Vagina (tissue), 2 donors: ENCODE measurements around the gene ADAM29.

Source experiments
- CTCF ChIP-seq, 3 experiments: fragments of 450-650 bp in 2 of 3; fragments of 200-600 bp in 1 of 3; sonication (generic) in 1 of 3; IDR thresholded peaks; one replicate each; pipeline ENCODE4 v1.5.1; 2017 to 2019; ENCODE audit warnings: antibody characterized with exemption in 3 of 3, mild to moderate bottlenecking in 2 of 3, moderate library complexity in 2 of 3
- POLR2A ChIP-seq, 2 donors: fragments of 450-650 bp; IDR thresholded peaks; one replicate each; pipeline ENCODE4 v1.6.1; 2017; ENCODE audit warnings: antibody characterized with exemption in 2 of 2, mild to moderate bottlenecking in 2 of 2, moderate library complexity in 2 of 2

- TF ChIP-seq CTCF (IDR thresholded peaks at IDR 0.05) = no peak
- TF ChIP-seq POLR2A (IDR thresholded peaks at IDR 0.05) = no peak
Measured at GRCh38 chr4:174871407-174871806, 46.8 kb upstream of the ADAM29 start.
